Type B pancreatic cell (in vitro differentiated cells): ENCODE results near the gene GABRE. TPM values are rescaled to one million over a fixed set of nuclear protein-coding genes. Genes with fewer than 3 reads are reported as not detected.
"Not testable (repeated sequence)": the region's sequence is repeated elsewhere in the genome, so short reads cannot be mapped to it uniquely, and the experiment has no call there.

Experiments
- DNase-seq: peaks from one replicate; pipeline ENCODE4 v3.0.0; 2021; ENCODE audit warnings: mixed read lengths; ENCODE audit not compliant: unreplicated experiment; ENCODE audit errors: extremely low spot score
- H3K27ac Mint-ChIP-seq: 2 replicates; pipeline ENCODE4 v1.8.0; 2021; ENCODE audit warnings: mild to moderate bottlenecking, mixed read lengths
- H3K27me3 Mint-ChIP-seq: 2 replicates; pipeline ENCODE4 v1.8.0; 2021; ENCODE audit warnings: mixed read lengths
- H3K36me3 Mint-ChIP-seq: 2 replicates; pipeline ENCODE4 v1.8.0; 2021; ENCODE audit warnings: mixed read lengths
- H3K4me1 Mint-ChIP-seq: one replicate; pipeline ENCODE4 v1.8.0; 2021; ENCODE audit warnings: mixed read lengths; ENCODE audit not compliant: unreplicated experiment
- H3K4me3 Mint-ChIP-seq: 2 replicates; pipeline ENCODE4 v1.8.0; 2021; ENCODE audit warnings: mild to moderate bottlenecking, mixed read lengths
- H3K9me3 Mint-ChIP-seq: 2 replicates; pipeline ENCODE4 v1.8.0; 2021; ENCODE audit warnings: mixed read lengths
- total RNA-seq: library from RNA; stranded (reverse); gene quantifications from 2 replicates; pipeline ENCODE4 v1.2.1, GENCODE V29; 2021; ENCODE audit warnings: low replicate concordance
- TF ChIP-seq, protein P1 (sequence below): fragments of 200-600 bp; sonication (generic); conservative IDR thresholded peaks from 2 replicates; pipeline ENCODE4 v1.5.0; 2021; ENCODE audit warnings: antibody characterized with exemption, mild to moderate bottlenecking

Gene GABRE
- total RNA-seq, 1 donor from 2014 or later, result 9.9 TPM

DNA sequence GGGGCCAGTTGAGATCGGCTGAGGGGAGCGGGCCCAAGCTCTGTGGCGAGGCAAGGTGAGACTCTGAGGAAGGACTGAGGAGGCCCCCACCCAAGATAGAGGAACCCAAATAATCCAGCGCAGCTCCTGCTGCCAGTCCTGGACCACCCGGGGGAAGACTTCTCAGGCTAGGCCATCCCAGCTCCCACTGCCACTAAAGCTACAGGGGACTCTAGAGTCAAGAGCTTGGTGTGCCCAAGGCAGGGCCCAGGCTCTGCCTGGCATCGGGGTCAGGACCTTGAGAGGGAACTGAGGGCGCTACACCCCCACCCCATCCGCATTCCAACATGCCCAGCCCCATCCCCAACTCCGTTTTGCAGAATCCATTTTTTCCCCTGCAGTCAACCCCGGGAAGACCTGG lies 53.2 kb downstream of the GABRE start:
- DNase-seq, result no peak
- no peak overlapping the region for H3K27ac Mint-ChIP-seq
- H3K36me3 Mint-ChIP-seq, result no peaks in the 10 kb centered on the region
- H3K9me3 Mint-ChIP-seq, result no peaks in the 10 kb centered on the region
- H3K4me3 Mint-ChIP-seq, result no peak overlapping the region
- no peaks in the 10 kb centered on the region for H3K27me3 Mint-ChIP-seq
- TF ChIP-seq, protein P1, sequence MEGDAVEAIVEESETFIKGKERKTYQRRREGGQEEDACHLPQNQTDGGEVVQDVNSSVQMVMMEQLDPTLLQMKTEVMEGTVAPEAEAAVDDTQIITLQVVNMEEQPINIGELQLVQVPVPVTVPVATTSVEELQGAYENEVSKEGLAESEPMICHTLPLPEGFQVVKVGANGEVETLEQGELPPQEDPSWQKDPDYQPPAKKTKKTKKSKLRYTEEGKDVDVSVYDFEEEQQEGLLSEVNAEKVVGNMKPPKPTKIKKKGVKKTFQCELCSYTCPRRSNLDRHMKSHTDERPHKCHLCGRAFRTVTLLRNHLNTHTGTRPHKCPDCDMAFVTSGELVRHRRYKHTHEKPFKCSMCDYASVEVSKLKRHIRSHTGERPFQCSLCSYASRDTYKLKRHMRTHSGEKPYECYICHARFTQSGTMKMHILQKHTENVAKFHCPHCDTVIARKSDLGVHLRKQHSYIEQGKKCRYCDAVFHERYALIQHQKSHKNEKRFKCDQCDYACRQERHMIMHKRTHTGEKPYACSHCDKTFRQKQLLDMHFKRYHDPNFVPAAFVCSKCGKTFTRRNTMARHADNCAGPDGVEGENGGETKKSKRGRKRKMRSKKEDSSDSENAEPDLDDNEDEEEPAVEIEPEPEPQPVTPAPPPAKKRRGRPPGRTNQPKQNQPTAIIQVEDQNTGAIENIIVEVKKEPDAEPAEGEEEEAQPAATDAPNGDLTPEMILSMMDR, result no peak
- H3K4me1 Mint-ChIP-seq, result no peaks in the 10 kb centered on the region

GRCh38 chrX:151920530-151920929 lies 53.9 kb downstream of the GABRE start:
- Mint-ChIP-seq H3K27me3 (no peaks in the 10 kb centered on the region), H3K27ac (no peak overlapping the region), H3K9me3 (no peaks in the 10 kb centered on the region), H3K4me1 (no peaks in the 10 kb centered on the region), H3K36me3 (no peaks in the 10 kb centered on the region), H3K4me3 (no peak overlapping the region)
- TF ChIP-seq, protein P1, result no peak
- no peak for DNase-seq

- Mint-ChIP-seq H3K27ac (no peak overlapping the region), H3K4me3 (no peak overlapping the region)
Measured at GRCh38 chrX:151920101-151920500, 54.4 kb downstream of the GABRE start.

DNA sequence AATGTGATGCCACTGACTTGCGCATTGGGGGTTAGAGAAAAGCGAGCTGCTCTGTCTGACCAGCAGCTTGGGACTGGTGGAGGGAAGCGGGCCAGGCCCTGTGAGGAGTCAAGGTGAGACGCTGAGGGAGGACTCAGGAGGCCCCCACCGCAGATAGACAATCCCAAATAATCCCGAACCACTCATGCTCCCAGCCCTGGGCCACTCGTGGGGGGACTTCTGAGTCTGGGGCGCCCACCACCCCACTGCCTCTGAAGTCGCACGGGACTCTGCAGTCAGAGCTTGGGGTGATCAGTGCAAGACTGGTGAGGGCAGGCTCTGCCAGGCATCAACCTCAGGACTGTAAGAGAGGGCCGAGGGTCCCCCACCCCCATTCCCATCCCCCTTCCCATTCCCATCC lies 54.9 kb downstream of the GABRE start:
- no peak for DNase-seq
- H3K9me3 Mint-ChIP-seq, result no peaks in the 10 kb centered on the region
- H3K4me1 Mint-ChIP-seq, result no peaks in the 10 kb centered on the region
- H3K36me3 Mint-ChIP-seq, result no peaks in the 10 kb centered on the region
- TF ChIP-seq, protein P1, result no peak
- no peaks in the 10 kb centered on the region for H3K27me3 Mint-ChIP-seq
- no peak overlapping the region for H3K4me3 Mint-ChIP-seq
- no peak overlapping the region for H3K27ac Mint-ChIP-seq

More at GRCh38 chrX:151920101-151920500, 54.4 kb downstream of the GABRE start:
- H3K4me1 Mint-ChIP-seq, result no peaks in the 10 kb centered on the region
- TF ChIP-seq, protein P1, result no peak
- H3K9me3 Mint-ChIP-seq, result no peaks in the 10 kb centered on the region
- no peaks in the 10 kb centered on the region for H3K27me3 Mint-ChIP-seq
- no peaks in the 10 kb centered on the region for H3K36me3 Mint-ChIP-seq
- no peak for DNase-seq

GRCh38 chrX:151918736-151919135 lies 55.7 kb downstream of the GABRE start:
- not testable (repeated sequence) for H3K4me3 Mint-ChIP-seq

DNA sequence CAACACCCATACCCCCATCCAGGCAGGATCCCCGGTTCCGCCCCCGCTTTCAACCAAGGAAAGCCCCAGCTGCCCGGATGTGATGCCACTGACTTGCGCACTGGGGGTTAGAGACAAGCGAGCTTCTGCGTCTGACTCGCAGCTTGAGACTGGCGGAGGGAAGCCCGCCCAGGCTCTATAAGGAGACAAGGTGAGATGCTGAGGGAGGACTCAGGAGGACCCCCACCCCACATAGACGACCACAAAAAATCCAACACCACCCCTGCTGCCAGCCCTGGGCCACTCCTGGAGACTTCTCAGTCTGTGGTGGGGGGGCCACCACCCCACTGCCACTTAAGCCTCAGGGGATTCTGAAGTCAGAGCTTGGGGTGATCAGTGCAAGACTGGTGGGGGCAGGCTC lies 61.7 kb downstream of the GABRE start, which contains the start of gene MAGEA4:
Gene MAGEA4 (plus strand): TSS at position 110 of the 400 bp plus-strand sequence. CDS start 10,776 bp downstream, outside the sequence.
- Mint-ChIP-seq H3K27ac (no peak within 1 kb of the TSS), H3K9me3 (no peaks in the 10 kb centered on the region), H3K36me3 (no peaks in the 10 kb centered on the region), H3K4me3 (no peak within 1 kb of the TSS), H3K27me3 (no peaks in the 10 kb centered on the region), H3K4me1 (no peaks in the 10 kb centered on the region)
- no peak for DNase-seq
- TF ChIP-seq, protein P1, result no peak

More at GRCh38 chrX:151918736-151919135, 55.7 kb downstream of the GABRE start:
- H3K9me3 Mint-ChIP-seq, H3K36me3 Mint-ChIP-seq, H3K27me3 Mint-ChIP-seq, DNase-seq, H3K4me1 Mint-ChIP-seq, H3K27ac Mint-ChIP-seq: not testable (repeated sequence)
